Activated CD4-positive, alpha-beta T cell treated with anti-CD3 and anti-CD28 coated beads, Interleukin-2, amount 50 U/mL, for 1 hour (primary cell): ENCODE results near the gene IFI35.
"Not testable (repeated sequence)": the region's sequence is repeated elsewhere in the genome, so short reads cannot be mapped to it uniquely, and the experiment has no call there.

Experiments used
- DNase-seq: peaks from one replicate; pipeline ENCODE4 v3.0.0-alpha.2; 2020

The IFI35 gene

DNA sequence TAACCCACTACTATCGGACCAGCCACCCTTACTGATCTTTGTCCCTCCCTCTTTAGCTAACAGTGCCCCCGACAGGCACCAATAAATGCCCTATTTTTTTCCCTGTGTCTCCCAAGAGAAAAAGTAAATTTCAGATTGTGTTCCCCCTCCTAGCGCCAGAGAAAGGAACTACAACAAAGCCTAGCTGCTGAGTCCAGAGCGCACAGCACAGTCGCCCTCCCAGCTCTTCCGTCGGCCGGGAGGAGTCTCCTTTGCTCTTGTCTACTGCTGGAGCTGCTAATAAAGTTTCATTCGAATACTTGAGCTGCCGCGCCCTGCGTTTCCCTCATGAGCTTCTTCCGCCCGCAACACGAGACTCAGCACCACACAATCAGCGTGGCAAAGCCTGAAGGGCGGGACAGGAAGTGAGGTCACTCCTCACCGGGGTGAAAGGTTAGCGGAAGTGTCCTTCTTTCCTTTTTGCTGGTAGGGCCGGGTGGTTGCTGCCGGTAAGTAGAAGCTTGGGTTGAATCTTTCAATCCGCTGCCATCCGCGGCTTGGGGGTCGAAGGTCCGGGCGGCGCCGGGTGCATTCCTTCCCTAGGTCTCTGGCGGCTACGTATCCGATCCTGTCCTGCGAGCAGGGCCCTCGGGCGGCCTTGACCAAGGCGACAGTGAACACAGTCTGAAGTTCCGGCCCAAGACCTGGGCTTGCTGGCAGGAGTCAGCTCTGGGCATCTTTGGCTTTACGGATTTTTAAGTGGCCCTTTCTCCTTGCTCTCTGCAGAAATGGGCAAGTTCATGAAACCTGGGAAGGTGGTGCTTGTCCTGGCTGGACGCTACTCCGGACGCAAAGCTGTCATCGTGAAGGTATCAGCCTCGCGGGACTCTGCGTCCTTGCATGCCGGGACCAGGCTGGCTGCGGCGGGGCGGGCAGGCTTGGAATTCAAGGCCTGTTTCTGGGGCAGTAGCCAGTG lies 8.3 kb upstream of the IFI35 start, which contains the start of gene RPL27:
TSS of gene RPL27 (plus strand) at position 436 of the 955 bp plus-strand sequence. CDS start at position 768, 332 bp downstream.
- DNase-seq: peak; percentile 97

DNA sequence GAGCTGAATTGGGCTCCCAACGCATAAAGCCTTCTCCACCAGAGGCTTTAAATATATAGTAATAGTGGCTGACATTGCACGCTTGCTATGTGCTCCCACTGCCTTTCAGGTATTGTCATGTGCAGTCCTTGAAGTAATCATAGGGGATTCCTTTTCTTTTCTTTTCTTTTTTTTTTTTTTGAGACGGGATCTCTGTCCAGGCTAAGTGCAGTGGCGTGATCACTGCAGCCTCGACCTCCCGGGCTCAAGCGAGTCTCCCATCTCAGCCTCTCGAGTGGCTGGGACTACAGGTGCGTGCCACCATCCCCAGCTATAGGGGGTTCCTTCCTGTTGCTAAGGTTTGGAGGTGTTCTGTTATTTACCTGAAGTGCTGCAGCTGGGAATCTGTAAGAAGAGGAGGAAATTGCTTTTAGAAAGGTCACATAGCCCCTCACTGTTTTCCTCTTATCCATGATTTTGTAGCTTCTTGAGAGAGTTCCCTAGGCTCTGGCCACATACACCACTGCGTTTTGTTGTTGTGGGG lies 7.5 kb upstream of the IFI35 start:
- DNase-seq: no peak

DNA sequence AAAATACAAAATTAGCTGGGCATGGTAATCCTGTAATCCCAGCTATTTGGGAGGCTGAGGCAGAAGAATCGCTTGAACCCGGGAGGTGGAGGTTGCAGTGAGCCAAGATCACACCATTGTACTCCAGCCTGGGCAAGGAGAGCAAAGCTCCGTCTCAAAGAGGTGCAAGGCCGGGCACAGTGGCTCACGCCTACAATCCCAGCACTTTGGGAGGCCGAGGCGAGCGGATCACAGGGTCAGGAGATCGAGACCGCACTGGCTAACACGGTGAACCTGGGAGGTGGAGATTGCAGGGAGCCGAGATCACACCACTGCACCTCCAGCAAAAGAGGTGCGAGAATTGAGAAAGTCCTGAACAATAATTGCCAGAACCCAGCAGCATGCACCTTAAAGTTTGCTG lies 5.7 kb upstream of the IFI35 start:
- DNase-seq: not testable (repeated sequence)

DNA sequence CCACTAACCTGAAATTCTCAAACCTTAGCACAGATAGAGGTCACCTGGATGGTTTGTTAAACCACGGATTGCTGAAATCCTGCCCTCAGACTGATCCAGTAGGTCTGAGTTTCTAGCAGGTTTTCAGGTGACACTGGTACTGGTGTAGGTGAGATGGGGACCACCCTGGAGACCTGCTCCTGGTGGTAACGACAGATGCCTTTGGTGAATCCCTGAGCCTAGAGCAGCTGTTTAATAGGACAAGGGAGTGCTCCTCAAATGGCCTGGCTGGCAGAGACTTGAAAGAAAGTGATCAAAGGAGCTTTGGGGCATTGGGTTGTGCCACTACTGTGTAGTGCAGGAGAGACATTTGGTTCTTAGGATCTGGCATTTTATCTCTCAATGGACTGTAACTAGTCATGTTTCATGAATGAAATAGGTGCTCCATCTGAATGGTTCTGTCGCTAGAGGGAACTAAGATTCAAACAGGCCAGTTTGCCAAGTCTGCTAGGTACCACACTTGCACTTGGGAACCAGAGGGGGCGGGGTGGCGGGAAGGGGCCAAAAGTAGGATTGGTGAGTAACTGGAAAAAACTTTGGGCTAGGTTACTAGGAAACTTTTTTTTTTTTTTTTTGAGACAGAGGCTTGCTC lies 2.9 kb upstream of the IFI35 start:
- DNase-seq: no peak

DNA sequence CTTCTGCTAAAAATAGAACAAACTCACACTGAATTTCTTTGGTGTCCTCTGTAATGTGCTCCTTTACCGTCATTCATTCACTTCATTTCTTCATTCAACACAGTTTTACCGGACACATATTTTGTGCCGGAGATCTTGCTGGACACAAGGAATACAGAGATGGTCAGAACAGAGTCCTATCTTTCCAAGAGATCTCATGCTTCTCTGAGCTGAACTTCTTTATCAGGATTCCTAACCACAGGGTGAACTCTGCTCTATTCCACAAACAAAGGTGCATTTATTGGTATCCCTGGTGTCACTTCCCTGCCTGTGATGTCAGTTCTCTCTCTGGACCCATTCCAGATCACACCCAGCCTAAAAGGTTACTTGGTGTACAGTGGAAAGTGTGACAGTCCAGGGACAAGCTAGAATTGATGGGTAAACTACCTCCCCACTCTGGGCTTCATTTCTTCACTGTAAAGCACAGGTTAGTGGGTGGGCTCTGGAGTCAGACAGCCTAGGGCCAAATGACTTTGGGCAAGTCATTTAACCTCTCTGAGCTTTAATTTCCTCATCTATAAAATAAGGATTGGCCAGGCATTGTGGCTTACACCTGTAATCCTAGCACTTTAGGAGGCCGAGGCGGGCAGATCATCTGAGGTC lies 4.2 kb downstream of the IFI35 start:
- DNase-seq: no peak

DNA sequence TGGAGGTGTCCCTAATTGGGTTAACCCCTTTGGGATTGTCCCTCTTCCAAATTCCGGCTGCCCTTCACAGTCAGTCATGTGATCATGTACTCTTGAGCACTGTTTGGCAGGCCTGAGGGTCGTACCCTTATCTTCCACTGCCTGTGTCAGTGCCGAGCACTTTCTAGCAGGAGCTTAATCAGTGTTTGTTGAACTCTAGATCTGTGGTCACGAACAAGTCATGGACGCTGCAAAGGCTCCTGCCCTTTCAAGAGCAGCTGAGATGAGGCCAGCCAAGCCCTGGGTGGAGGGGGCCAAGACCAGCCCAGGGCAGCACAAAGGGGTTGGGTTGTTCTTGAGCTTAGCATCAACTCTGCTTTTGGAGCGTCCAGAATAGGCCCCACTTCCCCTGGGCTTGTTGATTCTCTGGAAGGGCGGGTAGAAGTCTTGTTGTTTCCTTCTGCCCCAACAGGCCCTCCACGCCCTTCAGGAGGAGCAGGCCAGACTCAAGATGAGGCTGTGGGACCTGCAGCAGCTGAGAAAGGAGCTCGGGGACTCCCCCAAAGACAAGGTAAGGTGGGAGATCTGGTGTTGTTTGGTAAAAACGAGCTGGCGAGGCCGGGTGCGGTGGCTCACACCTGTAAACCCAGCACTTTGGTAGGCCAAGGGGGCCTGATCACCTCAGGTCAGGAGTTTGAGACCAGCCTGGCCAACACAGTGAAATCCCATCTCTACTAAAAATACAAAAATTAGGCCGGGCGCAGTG lies 5.3 kb downstream of the IFI35 start:
- no peak for DNase-seq

DNA sequence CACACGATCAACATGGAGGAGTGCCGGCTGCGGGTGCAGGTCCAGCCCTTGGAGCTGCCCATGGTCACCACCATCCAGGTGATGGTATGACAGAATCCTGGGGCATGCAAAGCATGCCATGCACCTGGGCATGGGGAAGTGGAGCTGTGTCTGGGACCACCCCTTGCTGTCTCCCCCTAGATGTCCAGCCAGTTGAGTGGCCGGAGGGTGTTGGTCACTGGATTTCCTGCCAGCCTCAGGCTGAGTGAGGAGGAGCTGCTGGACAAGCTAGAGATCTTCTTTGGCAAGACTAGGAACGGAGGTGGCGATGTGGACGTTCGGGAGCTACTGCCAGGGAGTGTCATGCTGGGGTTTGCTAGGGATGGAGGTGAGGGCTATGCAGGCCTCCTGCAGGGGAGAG lies 6.7 kb downstream of the IFI35 start:
- DNase-seq: no peak

DNA sequence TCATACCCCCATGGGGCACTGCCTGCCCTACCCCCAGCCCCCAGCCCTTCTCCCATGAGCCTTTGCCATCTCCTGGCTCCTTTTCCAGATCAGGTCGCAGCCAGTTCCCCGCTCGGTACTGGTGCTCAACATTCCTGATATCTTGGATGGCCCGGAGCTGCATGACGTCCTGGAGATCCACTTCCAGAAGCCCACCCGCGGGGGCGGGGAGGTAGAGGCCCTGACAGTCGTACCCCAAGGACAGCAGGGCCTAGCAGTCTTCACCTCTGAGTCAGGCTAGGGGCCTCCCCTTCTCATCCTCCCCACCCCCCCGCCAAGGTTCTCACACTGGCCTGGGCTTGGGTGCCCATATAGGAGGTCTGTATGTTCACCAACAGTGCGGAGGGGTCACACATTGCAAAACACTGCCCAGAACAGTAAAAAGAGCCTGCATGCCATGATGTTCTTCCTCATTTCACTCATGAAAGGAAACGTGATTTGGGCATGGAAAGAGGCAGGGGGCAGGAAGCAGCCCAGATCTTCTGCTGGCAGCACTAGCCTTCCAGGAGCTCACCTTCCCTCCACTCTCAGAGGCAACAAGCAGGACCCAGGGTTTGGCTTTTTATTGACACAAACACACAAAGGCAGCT lies 7.5 kb downstream of the IFI35 start:
- no peak for DNase-seq

DNA sequence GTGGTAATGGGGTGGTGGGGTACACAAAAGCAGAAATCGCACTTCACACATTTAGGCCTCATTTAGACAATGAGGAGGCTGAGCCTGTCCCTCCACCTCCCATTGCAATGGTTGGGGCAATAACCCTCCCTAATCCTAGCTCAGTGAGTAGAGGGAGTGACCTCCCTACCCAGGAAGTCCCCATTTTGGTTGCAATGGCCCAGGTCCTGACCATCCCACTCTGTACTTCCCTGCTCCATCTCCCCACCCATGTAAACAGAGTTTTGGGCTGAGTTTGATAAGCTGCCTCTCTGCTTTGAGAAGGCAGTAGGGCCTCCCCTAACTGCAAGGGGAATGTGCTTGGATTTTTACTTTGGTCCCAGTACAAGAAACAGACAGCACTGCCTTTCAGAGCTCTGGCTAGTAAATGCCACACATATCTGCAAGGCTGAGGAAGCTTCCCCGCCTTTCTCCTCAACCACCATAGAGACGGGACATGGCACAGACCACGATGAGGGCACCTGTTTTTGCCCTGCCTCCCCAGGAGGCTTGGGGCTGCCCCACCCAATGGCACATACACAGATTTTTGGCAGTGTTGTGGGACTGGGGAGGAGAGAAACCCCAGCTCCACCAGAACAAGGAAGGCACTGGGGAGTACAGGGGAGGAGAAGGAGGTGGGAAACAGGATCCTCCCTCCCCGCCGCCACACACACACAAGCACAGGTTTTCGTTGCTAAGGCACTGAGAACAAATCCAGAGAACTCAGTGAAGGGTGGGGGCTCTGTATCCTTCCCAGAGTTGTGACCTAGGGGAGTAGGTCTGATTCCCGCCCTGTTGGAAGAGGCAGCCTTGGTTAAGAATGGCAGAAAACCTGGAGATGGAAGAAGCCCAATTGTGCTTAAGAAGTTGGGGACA lies 8.3 kb downstream of the IFI35 start:
- DNase-seq: no peak

DNA sequence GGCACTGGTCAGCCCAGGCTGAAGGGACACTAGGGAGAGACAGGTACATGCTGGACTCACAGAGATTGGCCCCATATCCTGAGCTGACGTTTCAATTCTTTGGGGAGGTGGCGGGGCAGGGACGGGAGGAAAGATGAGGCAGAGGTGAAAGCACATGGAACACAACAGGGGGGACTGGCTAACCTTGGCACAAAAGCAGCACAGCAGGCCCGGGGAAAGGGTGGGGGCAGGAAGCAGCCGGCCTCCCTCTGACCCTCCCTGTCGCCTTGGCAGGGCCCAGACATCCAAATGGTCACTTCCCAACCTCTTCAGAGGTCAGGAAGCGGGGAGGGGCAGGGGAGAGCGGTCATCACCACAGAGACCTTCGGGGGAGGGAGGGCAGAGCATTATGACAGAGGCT lies 9.0 kb downstream of the IFI35 start:
- no peak for DNase-seq

DNA sequence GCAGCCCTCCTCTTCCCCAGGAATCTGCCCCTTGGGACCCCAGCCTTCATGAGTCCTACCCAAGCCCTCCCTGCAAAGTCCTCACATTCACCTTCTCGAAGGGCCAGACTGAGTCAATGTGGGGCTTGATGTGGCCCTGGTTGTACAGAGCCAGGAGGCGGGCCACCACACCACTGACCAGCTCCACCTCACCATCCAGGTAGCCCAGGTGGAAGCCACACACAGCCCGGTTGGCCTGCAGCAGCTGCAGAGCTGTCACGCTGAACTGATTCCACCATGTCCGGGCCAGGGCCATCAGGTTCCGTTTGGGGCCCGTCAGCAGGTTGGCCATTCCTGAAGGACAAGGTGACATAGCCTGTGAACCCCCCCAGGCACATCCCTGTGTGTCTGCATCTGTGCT lies 9.6 kb downstream of the IFI35 start:
- DNase-seq: no peak

DNA sequence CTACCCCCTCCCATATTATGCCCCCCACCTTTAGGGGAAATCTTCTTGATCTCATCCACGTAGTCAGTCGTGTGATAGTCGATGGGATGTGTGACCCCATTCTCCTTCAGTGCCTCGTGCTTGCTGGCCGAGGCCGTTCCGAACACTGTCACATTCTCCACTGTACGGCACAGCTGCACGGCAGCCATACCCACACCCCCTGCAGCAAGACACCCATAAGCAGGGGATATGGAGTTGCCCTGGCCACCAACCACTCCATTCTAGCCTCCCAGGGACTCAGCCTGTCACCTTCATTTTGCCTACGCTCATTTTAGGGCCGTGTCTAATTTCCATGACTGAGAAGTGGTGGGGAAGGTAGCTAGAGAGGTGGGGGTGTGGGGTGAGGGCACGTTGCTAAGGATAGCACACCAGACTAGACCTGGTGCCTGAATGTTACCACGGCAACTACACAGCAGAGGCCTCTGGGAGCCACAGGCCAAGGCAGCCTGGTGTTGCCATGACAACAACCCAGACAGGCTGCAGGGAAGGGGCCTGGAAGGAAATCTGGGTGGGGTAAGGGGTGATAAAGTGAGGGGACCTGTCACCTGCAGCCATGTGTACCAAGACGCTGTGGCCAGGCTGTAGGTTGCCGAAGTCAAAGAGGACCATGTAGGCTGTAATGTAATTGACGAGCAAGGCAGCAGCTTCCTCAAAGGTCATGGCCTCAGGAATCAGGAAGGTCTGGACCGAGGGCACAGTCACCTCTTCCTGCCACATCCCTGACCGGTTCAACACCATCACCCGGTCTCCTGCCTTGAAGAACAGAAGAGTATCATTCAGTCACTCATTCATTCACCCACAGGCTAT lies 11.6 kb downstream of the IFI35 start:
- peak; percentile 47 for DNase-seq

DNA sequence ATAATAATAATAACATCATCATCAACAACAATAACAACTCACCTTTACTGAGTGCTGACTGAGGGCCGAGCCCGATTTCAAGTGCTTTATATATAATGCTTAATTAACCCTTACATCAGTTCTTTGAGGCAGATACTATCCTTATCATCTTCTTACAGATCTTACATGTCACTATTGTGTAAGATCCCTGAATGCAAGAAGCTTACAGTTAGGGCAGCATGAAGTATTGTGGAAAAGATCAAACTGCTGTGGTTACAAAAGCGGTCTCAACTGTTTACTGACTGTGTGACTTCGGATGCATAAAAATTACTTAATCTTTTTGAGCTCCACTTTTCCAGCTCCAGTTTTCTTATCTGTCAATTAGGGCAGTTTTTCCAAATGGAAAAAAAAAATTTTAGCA lies 12.3 kb downstream of the IFI35 start:
- no peak for DNase-seq

DNA sequence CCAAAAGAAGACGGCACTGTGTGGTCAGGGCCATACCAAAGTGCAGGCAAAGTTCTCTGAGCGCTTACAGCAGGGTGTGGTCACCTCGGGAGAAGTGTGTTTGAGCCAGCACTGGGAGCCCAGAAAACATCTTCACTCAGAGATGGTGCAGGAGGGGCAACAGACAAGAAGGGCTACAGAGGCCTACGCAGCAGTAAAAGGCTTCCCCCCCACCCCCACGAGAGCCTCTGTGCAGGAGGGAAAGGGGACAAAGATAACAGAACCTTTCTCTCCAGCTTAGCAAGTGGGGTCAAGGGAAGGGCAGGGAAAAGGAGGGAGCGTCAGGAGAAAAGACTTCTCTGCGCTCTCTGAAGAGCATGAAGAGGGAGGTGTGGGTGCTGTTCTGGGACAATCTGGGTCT lies 12.8 kb downstream of the IFI35 start:
- DNase-seq: no peak

DNA sequence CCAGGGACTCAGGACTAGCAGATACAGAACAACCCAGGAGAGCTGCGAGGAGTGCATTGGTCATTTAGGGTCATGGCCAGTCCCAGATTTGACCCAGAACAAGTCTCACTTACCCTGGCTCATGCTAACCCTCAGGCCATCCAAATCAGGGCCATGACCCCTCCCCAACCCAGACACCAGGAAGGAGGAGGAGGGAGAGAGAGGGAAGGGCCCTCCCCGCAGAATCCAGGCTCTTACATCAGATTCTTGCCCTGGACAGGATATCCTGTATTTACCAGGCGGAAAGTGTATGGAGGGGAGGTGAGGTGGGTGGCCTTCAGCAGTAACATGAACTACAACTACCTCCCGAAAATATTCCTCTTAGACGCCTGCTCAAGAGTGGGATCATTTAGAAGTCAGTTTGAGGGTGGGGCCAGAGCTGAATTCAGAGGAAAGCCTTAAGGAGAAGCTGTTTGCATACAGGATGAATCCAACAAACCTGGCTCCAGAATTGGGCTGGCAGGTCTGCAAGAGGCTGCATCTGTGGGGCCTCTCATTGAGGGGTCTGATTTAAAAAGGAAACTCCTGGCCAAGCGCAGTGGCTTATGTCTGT lies 13.5 kb downstream of the IFI35 start:
- DNase-seq: no peak

DNA sequence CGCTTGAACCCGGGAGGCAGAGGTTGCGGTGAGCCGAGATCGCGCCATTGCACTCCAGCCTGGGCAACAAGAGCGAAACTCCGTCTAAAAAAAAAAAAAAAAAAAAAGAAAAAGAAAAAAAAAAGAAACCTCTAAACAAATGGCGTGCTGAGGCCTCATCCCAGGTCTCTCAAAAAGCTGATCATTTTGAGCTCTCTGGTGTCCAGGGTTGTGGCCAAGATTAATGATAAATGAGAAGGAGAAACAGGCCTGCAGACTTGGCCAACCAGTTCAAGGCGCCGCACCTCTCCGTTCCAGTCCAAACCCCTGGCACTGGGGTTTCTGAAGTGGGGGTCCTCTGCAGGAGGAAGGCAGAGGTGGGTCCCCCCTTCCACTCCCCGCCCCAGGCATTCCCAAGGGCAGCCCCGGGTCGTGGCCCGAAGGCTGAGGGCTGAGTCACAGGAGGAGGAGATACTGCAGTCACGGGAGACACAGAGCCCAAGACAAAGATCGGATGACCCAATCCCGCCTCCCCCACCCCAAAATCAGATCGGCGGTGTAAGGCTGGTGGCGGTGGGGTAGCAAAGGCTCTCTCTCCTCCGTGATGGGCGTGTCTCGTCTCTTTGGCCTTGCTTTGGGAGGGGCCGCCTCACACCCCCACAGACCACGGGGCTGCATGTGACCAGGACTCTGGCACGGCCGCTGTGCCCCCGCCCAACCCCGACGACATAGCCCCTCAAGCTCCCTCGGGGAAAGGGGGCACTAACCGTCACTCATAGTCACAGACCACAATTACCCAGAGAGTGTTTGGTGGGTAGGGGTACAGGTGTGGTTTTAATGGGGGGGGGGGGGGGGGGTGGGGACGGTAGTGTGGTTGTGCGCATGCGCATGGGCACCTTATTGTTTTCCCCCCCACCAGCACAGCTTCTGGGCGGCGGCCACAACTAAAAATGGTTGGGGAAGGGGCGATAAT lies 14.5 kb downstream of the IFI35 start:
- DNase-seq: peak; percentile 38

DNA sequence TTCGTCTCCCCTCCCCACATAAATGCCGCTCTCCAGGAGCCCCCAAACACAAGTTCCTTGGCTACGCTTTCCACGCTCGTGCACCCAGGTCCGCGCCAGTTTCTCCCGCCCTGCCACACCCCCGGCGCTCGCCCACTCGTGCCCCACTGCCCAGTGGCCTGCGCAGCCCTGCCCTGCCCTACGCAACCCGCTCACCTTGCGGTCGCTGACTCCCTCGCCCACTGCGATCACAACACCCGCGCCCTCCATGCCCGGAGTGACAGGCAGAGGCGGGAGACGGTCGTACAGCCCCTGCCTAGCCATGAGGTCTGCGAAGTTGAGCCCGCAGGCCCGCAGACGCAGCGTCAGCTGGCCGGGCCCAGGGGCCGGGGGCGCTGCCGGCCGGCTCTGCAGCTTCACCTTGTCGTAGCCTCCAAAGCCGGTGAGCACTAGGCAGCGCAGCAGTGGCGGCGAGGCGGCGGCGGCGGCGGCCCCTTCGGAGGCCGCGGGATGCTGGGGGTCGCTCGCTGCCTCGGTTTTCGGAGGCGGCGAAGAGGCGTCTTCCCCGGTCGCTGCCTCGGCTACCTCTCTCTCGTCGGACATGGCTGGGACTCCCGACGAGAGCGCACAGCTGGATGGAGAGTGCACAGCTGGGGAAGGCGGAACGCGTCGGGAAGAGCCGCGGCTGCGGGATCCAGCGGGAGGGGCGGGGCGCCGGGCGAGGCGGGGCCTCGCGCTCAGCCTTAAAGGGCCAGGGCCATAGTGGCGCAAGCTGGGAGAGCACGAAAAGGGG lies 15.3 kb downstream of the IFI35 start, which contains the start of gene VAT1:
TSS of gene VAT1 (minus strand) at position 645 of the 772 bp plus-strand sequence. CDS start at position 582, 63 bp downstream.
- DNase-seq: peak; percentile 55
